Right lobe of liver (tissue), 4 donors: ENCODE results near the gene PHKG2.

ENCODE experiments used
- CTCF ChIP-seq, 4 donors: fragments of 200-600 bp in 3 of 4; fragments of 450-650 bp in 1 of 4; IDR thresholded peaks; one replicate each; pipeline versions ENCODE4 v1.5.1 to v1.8.0; 2016 to 2022; ENCODE audit warnings: antibody characterized with exemption in 4 of 4, mild to moderate bottlenecking in 2 of 4
- POLR2A ChIP-seq: fragments of 450-650 bp; IDR thresholded peaks from one replicate; pipeline ENCODE4 v1.6.1; 2017; ENCODE audit warnings: antibody characterized with exemption, mild to moderate bottlenecking
- donor health status: DM: no; HTN: no; CAD: no.
- donor health status: DM: no; HTN: no; CAD: no.
- donor health status: DM: no; HTN: yes; CAD: no.

GRCh38 chr16:30715750-30716445 lies 32.3 kb upstream of the PHKG2 start:
- TF ChIP-seq CTCF (IDR thresholded peaks at IDR 0.05) (no peak), POLR2A (no peak)
